Stimulated activated memory B cell treated with anti-CD40 and anti-IgM and Interleukin-4, amounts not matched to agents 10 μg/mL and 1 μg/mL and 100 μg/mL, for 72 hours (primary cell): Measurements from ENCODE around the gene EIF1B.

ENCODE experiments used
- ATAC-seq: fragments of 150-1000 bp; cut with Tn5 transposase; 2 replicates; pipeline ENCODE4 v1.10.0; 2021
- H3K27ac Mint-ChIP-seq: one replicate; pipeline ENCODE4 v1.8.0; 2022; ENCODE audit warnings: mild to moderate bottlenecking, mixed read lengths
- H3K27me3 Mint-ChIP-seq: one replicate; pipeline ENCODE4 v1.8.0; 2022; ENCODE audit warnings: mixed read lengths
- H3K36me3 Mint-ChIP-seq: one replicate; pipeline ENCODE4 v1.8.0; 2022; ENCODE audit warnings: mixed read lengths
- H3K4me1 Mint-ChIP-seq: one replicate; pipeline ENCODE4 v1.8.0; 2022; ENCODE audit warnings: mixed read lengths
- H3K4me3 Mint-ChIP-seq: one replicate; pipeline ENCODE4 v1.8.0; 2022; ENCODE audit warnings: mild to moderate bottlenecking, moderate library complexity, mixed read lengths
- H3K9me3 Mint-ChIP-seq: one replicate; pipeline ENCODE4 v1.8.0; 2022; ENCODE audit warnings: mixed read lengths

The EIF1B gene

GRCh38 chr3:40358454-40358853, 48.9 kb downstream of the EIF1B start:
- ATAC-seq, result no peak
- Mint-ChIP-seq H3K4me3 (no peak overlapping the region), H3K4me1 (no peaks in the 10 kb centered on the region), H3K27ac (no peak overlapping the region), H3K9me3 (no peaks in the 10 kb centered on the region), H3K27me3 (peaks cover 22% of the 10 kb centered on the region), H3K36me3 (peaks cover 4% of the 10 kb centered on the region)
